ENCODE data around the gene ETV4. TPM values are rescaled to one million over a fixed set of nuclear protein-coding genes. Genes with fewer than 3 reads are reported as not detected.

ETV4 gene
- total and polyA plus RNA-seq, 2 of the 13 experiments (the other 11 are each of a cell fraction or from before 2014, with no cell fraction given): 128 to 330 TPM

DNA sequence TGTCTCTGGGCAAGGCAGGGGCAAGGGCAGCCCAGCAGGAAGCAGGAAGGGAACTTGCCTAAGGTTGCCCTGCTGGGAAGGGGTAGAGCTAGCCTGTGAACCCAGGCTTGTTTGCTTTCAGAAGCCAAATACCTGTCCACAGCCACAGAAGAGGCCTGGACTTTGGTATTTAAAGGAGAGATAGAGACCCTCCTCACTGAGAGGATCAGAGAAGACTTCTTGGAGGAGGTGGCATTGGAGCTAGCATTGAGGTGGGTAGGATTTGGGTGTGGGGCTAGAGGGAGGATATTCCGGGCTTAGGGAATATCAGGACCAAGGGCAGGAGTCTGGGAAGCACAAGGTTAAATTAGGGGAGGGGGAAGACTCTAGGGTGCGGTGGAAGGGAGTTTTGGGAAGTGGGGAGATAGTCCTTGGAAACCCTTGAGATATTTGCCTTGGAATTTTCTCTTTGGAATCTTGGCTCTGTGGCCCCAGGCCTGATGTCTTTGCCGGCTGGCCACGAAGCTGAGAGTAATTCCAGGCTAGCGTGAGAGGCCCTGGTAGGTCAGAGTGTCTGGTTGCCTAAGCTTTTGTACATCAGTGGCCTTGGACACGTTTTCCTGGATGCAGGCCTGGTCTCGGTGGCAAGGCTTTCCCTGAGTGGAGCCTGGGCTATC, 13.1 kb upstream of the ETV4 start (continued):
- no peak for TF ChIP-seq WIZ (CRISPR knock-in tag; IDR thresholded peaks at IDR 0.05)
- TF ChIP-seq ZBTB7A (CRISPR knock-in tag; IDR thresholded peaks at IDR 0.05): peak; percentile 67; the same call in 1 of the 2 replicates
- TF ChIP-seq, protein P1, sequence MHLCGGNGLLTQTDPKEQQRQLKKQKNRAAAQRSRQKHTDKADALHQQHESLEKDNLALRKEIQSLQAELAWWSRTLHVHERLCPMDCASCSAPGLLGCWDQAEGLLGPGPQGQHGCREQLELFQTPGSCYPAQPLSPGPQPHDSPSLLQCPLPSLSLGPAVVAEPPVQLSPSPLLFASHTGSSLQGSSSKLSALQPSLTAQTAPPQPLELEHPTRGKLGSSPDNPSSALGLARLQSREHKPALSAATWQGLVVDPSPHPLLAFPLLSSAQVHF (CRISPR knock-in tag; IDR thresholded peaks at IDR 0.05): no peak
- TF ChIP-seq AKAP8 (CRISPR knock-in tag; IDR thresholded peaks at IDR 0.05): peak; percentile 68; the same call in 1 of the 2 replicates
- no peak for TF ChIP-seq ZNF326 (CRISPR knock-in tag; IDR thresholded peaks at IDR 0.05; ENCODE audit: borderline replicate concordance)
- TF ChIP-seq ZBTB8A (CRISPR knock-in tag; IDR thresholded peaks at IDR 0.05; ENCODE audit: borderline replicate concordance, low read depth): no peak
- no peak for TF ChIP-seq NFE2L2 (IDR thresholded peaks at IDR 0.05; ENCODE audit: low read length)
- TF ChIP-seq ZNF230 (CRISPR knock-in tag; IDR thresholded peaks at IDR 0.05): 0 out of 2 replicates have a peak, but pooled peaks have one; percentile 66
- TF ChIP-seq ZNF562 (CRISPR knock-in tag; IDR thresholded peaks at IDR 0.05; ENCODE audit: borderline replicate concordance): no peak
- no peak for TF ChIP-seq ZNF10 (CRISPR knock-in tag; IDR thresholded peaks at IDR 0.05; ENCODE audit: borderline replicate concordance, low read depth)
- 0 out of 2 replicates have a peak, but pooled peaks have one; percentile 15 for TF ChIP-seq ZIK1 (CRISPR knock-in tag; IDR thresholded peaks at IDR 0.05; ENCODE audit: borderline replicate concordance, low read depth)
- TF ChIP-seq MLLT10 (CRISPR knock-in tag; IDR thresholded peaks at IDR 0.05): no peak
- TF ChIP-seq ZNF12 (CRISPR knock-in tag; IDR thresholded peaks at IDR 0.05): no peak
- TF ChIP-seq NFYB (CRISPR knock-in tag; IDR thresholded peaks at IDR 0.05): no peak
- no peak for TF ChIP-seq PAF1 (CRISPR knock-in tag; IDR thresholded peaks at IDR 0.05)
- TF ChIP-seq RAD21 (CRISPR knock-in tag; IDR thresholded peaks at IDR 0.05): 0 out of 2 replicates have a peak, but pooled peaks have one; percentile 11
- TF ChIP-seq GPN1 (CRISPR knock-in tag; IDR thresholded peaks at IDR 0.05; ENCODE audit: borderline replicate concordance): no peak
- TF ChIP-seq ZBTB20 (CRISPR knock-in tag; IDR thresholded peaks at IDR 0.05; ENCODE audit: borderline replicate concordance, low read depth): 0 out of 2 replicates have a peak, but pooled peaks have one; percentile 10
- TF ChIP-seq NBN (conservative IDR thresholded peaks at IDR 0.05): no peak
- TF ChIP-seq ONECUT2 (CRISPR knock-in tag; IDR thresholded peaks at IDR 0.05): 0 out of 2 replicates have a peak, but pooled peaks have one; percentile 12
- no peak for TF ChIP-seq HMGA1 (CRISPR knock-in tag; conservative IDR thresholded peaks at IDR 0.05)
- TF ChIP-seq ZNF234 (CRISPR knock-in tag; conservative IDR thresholded peaks at IDR 0.05): no peak
- TF ChIP-seq, protein P2, sequence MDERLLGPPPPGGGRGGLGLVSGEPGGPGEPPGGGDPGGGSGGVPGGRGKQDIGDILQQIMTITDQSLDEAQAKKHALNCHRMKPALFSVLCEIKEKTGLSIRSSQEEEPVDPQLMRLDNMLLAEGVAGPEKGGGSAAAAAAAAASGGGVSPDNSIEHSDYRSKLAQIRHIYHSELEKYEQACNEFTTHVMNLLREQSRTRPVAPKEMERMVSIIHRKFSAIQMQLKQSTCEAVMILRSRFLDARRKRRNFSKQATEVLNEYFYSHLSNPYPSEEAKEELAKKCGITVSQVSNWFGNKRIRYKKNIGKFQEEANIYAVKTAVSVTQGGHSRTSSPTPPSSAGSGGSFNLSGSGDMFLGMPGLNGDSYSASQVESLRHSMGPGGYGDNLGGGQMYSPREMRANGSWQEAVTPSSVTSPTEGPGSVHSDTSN (CRISPR knock-in tag; IDR thresholded peaks at IDR 0.05): no peak
- no peak for TF ChIP-seq NFYC (CRISPR knock-in tag; IDR thresholded peaks at IDR 0.05)
- no peak for TF ChIP-seq GTF3A (CRISPR knock-in tag; conservative IDR thresholded peaks at IDR 0.05)
- TF ChIP-seq STAG1 (CRISPR knock-in tag; IDR thresholded peaks at IDR 0.05): no peak
- TF ChIP-seq ZNF598 (CRISPR knock-in tag; IDR thresholded peaks at IDR 0.05; ENCODE audit: borderline replicate concordance): no peak; the same call in 1 of the 2 replicates
- TF ChIP-seq, protein P3, sequence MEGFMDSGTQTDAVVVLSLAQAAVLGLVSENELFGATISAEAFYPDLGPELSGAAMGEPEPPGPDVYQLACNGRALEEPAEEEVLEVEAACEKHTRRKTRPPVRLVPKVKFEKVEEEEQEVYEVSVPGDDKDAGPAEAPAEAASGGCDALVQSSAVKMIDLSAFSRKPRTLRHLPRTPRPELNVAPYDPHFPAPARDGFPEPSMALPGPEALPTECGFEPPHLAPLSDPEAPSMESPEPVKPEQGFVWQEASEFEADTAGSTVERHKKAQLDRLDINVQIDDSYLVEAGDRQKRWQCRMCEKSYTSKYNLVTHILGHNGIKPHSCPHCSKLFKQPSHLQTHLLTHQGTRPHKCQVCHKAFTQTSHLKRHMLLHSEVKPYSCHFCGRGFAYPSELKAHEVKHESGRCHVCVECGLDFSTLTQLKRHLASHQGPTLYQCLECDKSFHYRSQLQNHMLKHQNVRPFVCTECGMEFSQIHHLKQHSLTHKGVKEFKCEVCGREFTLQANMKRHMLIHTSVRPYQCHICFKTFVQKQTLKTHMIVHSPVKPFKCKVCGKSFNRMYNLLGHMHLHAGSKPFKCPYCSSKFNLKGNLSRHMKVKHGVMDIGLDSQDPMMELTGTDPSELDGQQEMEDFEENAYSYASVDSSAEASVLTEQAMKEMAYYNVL (CRISPR knock-in tag; IDR thresholded peaks at IDR 0.05; ENCODE audit: borderline replicate concordance): peak; percentile 46; the same call in 1 of the 2 replicates
- no peak for TF ChIP-seq TCF7L2 (IDR thresholded peaks at IDR 0.05; ENCODE audit: low read depth, low read length)
- no peak for TF ChIP-seq NR3C1 (CRISPR knock-in tag; IDR thresholded peaks at IDR 0.05)
